PFSK-1 (cell line): Measurements from ENCODE around the gene FLOT2.
A peak's percentile ranks its signal among the peaks of the same experiment; 100 is the strongest.

Experiments used
- POLR2AphosphoS5 ChIP-seq: IDR thresholded peaks from 2 replicates; pipeline ENCODE4 v1.6.1; 2012; ENCODE audit warnings: low read depth, mild to moderate bottlenecking, control low read depth, low read length, moderate library complexity
- SIN3A ChIP-seq: IDR thresholded peaks from 2 replicates; pipeline ENCODE4 v1.6.1; 2012; ENCODE audit warnings: mild to moderate bottlenecking, low read length, moderate library complexity, borderline replicate concordance; ENCODE audit not compliant: insufficient read depth
- TAF1 ChIP-seq: IDR thresholded peaks from 2 replicates; pipeline ENCODE4 v1.6.1; 2012; ENCODE audit warnings: low read length, control low read depth, borderline replicate concordance; ENCODE audit not compliant: insufficient read depth

DNA sequence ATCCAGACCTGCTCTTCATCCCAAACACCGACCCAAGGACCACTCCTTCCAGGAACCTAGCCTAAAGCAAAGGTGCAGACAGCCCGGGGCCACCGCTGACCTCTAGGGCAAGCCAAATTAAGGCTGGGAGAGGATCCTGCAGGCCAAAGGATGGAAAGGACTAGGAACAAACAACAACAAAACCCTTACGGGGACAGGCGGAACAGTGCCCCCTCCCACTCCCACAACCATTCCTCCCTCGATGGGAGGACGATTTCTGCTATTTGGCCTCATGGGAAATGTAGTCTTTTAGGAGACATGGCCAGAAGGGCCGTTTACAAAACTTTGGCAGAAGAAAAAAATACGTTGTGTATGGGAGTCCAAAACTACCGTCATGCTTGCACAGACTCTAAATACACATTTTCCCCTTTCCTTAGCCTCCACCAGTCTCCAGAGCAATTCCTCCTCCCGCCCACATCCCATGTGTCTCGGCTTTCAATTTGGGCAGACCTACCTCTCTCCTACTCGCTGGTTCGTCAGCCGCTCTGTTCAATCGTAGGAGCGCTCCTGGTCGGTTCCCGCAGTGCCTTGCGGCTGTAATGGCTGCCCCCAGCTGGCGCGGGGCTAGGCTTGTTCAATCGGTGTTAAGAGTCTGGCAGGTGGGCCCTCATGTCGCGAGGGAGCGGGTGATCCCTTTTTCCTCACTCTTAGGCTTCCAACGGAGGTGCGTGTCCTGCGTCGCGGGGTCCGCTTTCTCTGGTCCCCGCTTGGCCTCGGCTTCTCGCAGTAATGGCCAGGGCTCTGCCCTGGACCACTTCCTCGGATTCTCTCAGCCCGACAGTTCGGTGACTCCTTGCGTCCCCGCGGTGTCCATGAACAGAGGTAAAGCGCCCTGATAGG is 42.8 kb downstream of the FLOT2 start, which contains the start of gene ERAL1:
- TF ChIP-seq POLR2AphosphoS5 (peak; percentile 95), SIN3A (peak; percentile 78; the same call in 1 of the 2 replicates), TAF1 (peak; percentile 93; the same call in 1 of the 2 replicates)
